Measurements from ENCODE around the gene DUSP10.

- no peak for TF ChIP-seq CTCF (IDR thresholded peaks at IDR 0.05)
- no peak for TF ChIP-seq POLR2A (IDR thresholded peaks at IDR 0.05)
Observed at GRCh38 chr1:221706191-221706590, 35.7 kb downstream of the DUSP10 start.

Data from prostate gland (tissue), 2 donors.